Sigmoid colon (tissue), 4 donors: ENCODE measurements around the gene NPC1.

Source experiments
- EP300 ChIP-seq, 4 donors: sonication (generic); formaldehyde crosslinking; IDR thresholded peaks; one replicate each; pipeline ENCODE4 v1.6.1; 2017; ENCODE audit warnings: antibody characterized with exemption in 4 of 4
- POLR2A ChIP-seq, 2 donors: fragments of 450-650 bp; IDR thresholded peaks; one replicate each; pipeline ENCODE4 v1.6.1; 2016; ENCODE audit warnings: antibody characterized with exemption in 2 of 2, mild to moderate bottlenecking in 2 of 2, moderate library complexity in 2 of 2
- POLR2AphosphoS5 ChIP-seq, 4 donors: sonication (generic); formaldehyde crosslinking; IDR thresholded peaks; one replicate each; pipeline ENCODE4 v1.6.1; 2017; ENCODE audit warnings: antibody characterized with exemption in 4 of 4
- TF ChIP-seq, protein P1 (sequence below), 4 experiments: fragments of 450-650 bp in 3 of 4; fragments of 200-600 bp in 1 of 4; IDR thresholded peaks; one replicate each; pipeline ENCODE4 v1.5.1; 2016 to 2019; ENCODE audit warnings: antibody characterized with exemption in 4 of 4, mild to moderate bottlenecking in 3 of 4, moderate library complexity in 2 of 4

DNA sequence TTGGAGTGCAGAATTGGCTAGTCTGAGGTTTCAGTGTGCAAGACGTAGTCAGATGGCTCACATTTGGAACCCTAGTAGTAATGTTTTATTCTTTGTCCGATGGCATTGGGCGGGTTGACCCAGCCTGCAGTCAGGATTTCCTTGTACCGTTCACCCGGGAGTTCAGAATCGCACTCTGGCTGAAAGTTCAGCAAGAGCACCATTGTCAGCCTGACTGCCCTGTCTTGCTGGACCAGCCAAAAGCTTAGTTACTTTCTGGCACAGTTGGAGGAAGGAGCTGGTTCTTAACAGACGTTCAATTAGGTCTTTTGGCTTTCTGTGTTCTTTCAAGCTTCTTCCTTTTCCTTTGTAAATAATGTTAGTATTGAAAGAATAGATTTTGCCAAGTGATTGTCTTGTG is 64.4 kb downstream of the NPC1 start:
- TF ChIP-seq, protein P1, sequence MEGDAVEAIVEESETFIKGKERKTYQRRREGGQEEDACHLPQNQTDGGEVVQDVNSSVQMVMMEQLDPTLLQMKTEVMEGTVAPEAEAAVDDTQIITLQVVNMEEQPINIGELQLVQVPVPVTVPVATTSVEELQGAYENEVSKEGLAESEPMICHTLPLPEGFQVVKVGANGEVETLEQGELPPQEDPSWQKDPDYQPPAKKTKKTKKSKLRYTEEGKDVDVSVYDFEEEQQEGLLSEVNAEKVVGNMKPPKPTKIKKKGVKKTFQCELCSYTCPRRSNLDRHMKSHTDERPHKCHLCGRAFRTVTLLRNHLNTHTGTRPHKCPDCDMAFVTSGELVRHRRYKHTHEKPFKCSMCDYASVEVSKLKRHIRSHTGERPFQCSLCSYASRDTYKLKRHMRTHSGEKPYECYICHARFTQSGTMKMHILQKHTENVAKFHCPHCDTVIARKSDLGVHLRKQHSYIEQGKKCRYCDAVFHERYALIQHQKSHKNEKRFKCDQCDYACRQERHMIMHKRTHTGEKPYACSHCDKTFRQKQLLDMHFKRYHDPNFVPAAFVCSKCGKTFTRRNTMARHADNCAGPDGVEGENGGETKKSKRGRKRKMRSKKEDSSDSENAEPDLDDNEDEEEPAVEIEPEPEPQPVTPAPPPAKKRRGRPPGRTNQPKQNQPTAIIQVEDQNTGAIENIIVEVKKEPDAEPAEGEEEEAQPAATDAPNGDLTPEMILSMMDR (IDR thresholded peaks at IDR 0.05), result no peak
- TF ChIP-seq EP300 (IDR thresholded peaks at IDR 0.05) (no peak), POLR2A (IDR thresholded peaks at IDR 0.05) (no peak), POLR2AphosphoS5 (IDR thresholded peaks at IDR 0.05) (no peak)
